H4 (cell line): ENCODE data around the gene NDUFA7. TPM values are rescaled to one million over a fixed set of nuclear protein-coding genes. Genes with fewer than 3 reads are reported as not detected.
"Not testable (repeated sequence)": the region's sequence is repeated elsewhere in the genome, so short reads cannot be mapped to it uniquely, and the experiment has no call there.

ENCODE experiments used
- DNase-seq: peaks from one replicate; pipeline ENCODE4 v3.0.0-alpha.2; 2015; ENCODE audit warnings: low spot score
- total RNA-seq: library from RNA; depleted of rRNA; stranded (reverse); fragments of >200 nt; shearing (Covaris generic); gene quantifications from 2 replicates; pipeline ENCODE4 v1.2.3, GENCODE V29; 2014; rRNA removed

Gene NDUFA7
- total RNA-seq, 1 experiment from 2014 or later, result 71.5 TPM

DNA sequence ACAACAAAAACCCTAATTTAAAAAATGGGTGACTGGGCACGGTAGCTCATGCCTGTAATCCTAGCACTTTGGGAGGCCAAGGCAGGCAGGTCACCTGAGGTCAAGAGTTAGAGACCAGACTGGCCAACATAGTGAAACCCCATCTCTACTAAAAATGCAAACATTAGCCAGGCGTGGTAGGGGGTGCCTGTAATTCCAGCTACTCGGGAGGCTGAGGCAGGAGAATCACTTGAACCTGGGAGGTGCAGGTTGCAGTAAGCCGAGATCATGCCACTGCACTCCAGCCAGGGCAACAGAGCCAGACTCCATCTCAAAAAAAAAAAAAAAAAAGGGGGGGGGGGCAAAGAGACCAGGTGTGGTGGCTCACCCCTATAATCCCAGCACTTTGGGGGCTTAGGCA, 56.9 kb downstream of the NDUFA7 start:
- DNase-seq, result not testable (repeated sequence)

DNA sequence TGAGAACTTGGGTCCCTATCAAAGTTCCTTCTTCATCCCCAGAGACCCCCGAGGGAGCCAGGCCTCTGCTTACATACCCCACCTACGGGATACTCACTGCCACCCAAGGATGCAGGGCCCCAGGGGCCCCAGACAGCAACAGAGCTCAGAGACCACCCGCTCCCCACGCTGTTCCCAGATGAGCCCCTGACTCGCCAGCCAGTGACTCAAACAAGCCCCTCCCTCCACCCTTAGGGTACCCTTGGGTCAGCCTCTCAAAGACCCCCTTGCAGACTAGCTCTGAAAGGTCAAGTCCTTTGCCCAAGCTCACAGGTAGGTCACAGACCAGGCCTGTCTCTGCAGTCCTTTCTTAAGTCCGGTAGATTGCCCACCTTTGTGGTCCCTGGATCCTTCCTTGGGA, 58.7 kb downstream of the NDUFA7 start:
- no peak for DNase-seq

DNA sequence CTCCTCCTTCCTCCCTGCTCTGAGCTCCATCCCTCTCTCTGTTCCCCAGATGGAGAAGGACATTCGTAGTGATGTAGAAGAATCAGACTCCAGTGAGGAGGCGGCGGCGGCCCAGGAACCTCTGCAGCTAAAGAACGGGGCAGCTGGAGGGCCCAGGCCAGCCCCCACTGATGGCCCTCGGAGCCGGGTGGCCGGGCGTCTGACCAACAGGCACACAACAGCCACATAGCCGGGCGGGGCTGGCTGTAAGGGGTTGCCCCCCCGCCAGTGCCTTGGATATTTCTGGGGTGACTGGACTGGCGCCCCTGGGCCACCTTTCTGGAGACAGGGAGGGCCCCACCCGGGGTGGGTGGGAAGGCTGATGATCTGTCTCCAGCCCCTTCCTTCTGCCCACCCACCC, 59.3 kb downstream of the NDUFA7 start:
- no peak for DNase-seq

DNA sequence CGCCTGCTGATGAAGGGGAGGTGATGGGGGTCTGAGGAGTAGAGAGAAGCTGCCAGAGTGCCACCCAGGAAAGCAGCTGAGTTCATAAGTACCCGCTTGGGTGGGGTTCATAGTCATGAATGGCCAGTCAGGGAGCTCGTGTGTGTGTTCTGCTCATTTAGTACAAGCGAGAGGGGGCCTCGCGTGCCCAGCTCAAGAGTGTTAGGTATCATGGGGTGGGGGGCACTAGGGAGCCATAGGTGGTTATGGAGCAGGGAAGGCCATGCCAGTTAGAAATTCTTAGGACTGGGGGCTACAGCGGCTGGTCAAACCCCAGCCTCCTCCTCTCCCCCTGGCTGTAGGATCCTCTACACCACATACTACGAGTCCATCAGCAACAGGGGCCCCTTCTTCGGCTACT, 59.8 kb downstream of the NDUFA7 start:
- DNase-seq, result no peak

Other genes with a start within 250 kb of the NDUFA7 start
- gene FBN3, start 171.8 kb downstream of the NDUFA7 start, total RNA-seq, result not detected in 2 replicates
- 12.7 and 13.9 TPM in 2 replicates for gene CERS4, start 112.0 kb downstream of the NDUFA7 start, total RNA-seq
- gene CD320, start 13.0 kb downstream of the NDUFA7 start, total RNA-seq, result 210 and 214 TPM in 2 replicates
- 318 and 344 TPM in 2 replicates for gene RPS28, start 121 bp upstream of the NDUFA7 start, total RNA-seq
- gene KANK3, start 21.9 kb upstream of the NDUFA7 start, total RNA-seq, result 0.04 and 0.12 TPM in 2 replicates
- 0.19 TPM in 1 of 2 replicates, not detected in the other for gene ANGPTL4, start 42.8 kb upstream of the NDUFA7 start, total RNA-seq
- gene RAB11B, start 69.0 kb upstream of the NDUFA7 start, total RNA-seq, result 9.9 and 11.8 TPM in 2 replicates
- 28.0 and 30.6 TPM in 2 replicates for gene MARCHF2, start 91.9 kb upstream of the NDUFA7 start, total RNA-seq
- gene HNRNPM, start 123.6 kb upstream of the NDUFA7 start, total RNA-seq, result 60.8 and 75.1 TPM in 2 replicates
- not detected in 2 replicates for gene PRAM1, start 181.3 kb upstream of the NDUFA7 start, total RNA-seq
- gene ZNF414, start 192.8 kb upstream of the NDUFA7 start, total RNA-seq, result 7.0 and 9.3 TPM in 2 replicates